ENCODE data around the gene PDLIM5.

Gene PDLIM5

DNA sequence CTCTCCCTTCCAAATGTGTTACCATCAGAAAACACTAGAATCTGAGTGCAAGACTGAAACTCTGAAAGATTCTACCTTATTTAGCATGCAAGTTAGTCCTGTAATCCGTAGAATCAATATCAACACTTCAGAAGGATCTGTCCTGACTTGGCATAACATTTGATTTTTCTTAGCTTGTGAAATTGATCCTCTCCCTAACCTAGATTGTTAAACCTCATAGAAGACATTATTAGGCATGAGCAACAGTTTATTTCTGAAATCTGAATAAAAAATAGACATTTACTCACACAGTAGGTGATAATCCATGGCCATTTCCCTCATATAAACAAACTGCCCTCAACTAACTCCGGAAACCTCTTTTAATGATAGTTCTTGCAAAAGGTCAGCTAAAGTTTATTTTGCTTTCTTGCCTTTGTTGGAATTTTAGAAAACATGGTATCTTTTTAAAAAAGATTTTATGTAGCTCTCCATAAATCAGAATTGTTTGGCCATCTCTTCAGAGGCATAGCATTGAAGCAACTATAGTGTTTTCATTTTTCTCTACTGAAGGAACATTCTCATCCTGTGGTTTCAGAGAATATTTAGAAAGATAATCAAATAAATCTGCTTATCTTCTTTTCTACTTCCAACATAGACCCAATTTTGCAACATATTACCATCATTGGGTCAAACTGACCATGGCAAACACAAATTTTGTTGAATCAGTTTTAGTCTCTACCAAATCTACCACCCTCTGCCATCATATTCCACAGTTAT is 38.5 kb upstream of the PDLIM5 start:
- no peak overlapping the region for H3K4me3 ChIP-seq (ENCODE audit: low read depth, low read length)
- in situ Hi-C loops (cut with HindIII; ENCODE audit: low sequenced_read_pairs), result no loop called here
- TF ChIP-seq, protein P1, sequence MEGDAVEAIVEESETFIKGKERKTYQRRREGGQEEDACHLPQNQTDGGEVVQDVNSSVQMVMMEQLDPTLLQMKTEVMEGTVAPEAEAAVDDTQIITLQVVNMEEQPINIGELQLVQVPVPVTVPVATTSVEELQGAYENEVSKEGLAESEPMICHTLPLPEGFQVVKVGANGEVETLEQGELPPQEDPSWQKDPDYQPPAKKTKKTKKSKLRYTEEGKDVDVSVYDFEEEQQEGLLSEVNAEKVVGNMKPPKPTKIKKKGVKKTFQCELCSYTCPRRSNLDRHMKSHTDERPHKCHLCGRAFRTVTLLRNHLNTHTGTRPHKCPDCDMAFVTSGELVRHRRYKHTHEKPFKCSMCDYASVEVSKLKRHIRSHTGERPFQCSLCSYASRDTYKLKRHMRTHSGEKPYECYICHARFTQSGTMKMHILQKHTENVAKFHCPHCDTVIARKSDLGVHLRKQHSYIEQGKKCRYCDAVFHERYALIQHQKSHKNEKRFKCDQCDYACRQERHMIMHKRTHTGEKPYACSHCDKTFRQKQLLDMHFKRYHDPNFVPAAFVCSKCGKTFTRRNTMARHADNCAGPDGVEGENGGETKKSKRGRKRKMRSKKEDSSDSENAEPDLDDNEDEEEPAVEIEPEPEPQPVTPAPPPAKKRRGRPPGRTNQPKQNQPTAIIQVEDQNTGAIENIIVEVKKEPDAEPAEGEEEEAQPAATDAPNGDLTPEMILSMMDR (IDR thresholded peaks at IDR 0.05; ENCODE audit: low read depth, low read length, missing control alignments), result no peak
- DNase-seq (ENCODE audit: low read depth), result no peak

- H3K4me3 ChIP-seq (ENCODE audit: low read depth, low read length), result no peak overlapping the region
- TF ChIP-seq, protein P1 (IDR thresholded peaks at IDR 0.05; ENCODE audit: low read depth, low read length, missing control alignments), result no peak
- no peak for DNase-seq (ENCODE audit: low read depth)
- in situ Hi-C loops (cut with HindIII; ENCODE audit: low sequenced_read_pairs), result no loop called here
Measured at GRCh38 chr4:94414907-94415306, 36.8 kb upstream of the PDLIM5 start.

DNA sequence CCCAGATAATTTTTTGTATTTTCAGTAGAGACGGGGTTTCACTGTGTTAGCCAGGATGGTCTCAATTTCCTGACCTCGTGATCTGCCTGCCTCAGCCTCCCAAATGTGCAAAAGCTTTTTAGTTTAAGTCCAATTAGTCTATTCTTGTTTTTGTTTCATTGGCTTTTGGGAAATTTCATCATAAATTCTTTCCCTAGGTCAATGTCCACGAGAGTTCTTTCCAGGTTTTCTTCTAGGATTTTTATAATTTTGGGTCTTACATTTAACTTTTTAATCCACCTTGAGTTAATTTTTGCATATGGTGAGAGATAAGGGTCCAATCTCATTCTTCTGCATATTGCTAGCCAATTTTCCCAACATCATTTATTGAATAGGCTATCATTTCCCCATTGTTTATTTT is 36.3 kb upstream of the PDLIM5 start:
- TF ChIP-seq, protein P1 (IDR thresholded peaks at IDR 0.05; ENCODE audit: low read depth, low read length, missing control alignments), result no peak
- in situ Hi-C loops (cut with HindIII; ENCODE audit: low sequenced_read_pairs), result no loop called here
- H3K4me3 ChIP-seq (ENCODE audit: low read depth, low read length), result no peak overlapping the region
- no peak for DNase-seq (ENCODE audit: low read depth)

DNA sequence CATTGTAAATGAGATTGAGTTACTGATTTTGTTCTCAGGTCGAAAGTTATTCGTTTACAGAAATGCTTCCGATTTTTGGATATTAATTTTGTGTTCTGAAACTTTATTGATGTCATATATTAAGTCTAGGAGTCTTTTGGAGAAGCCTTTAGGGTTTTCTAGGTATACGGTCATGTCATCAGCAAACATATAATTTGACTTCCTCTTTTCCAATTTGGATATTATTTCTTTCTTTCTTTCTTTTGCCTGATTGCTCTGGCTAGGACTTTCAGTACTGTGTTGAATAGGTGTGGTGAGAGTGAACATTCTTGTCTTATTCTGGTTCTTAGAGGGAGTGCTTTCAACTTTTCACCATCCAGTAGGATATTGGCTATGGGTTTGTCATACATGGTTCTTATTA is 35.4 kb upstream of the PDLIM5 start:
- in situ Hi-C loops (cut with HindIII; ENCODE audit: low sequenced_read_pairs), result no loop called here
- no peak for DNase-seq (ENCODE audit: low read depth)
- H3K4me3 ChIP-seq (ENCODE audit: low read depth, low read length), result no peak overlapping the region
- TF ChIP-seq, protein P1 (IDR thresholded peaks at IDR 0.05; ENCODE audit: low read depth, low read length, missing control alignments), result no peak

DNA sequence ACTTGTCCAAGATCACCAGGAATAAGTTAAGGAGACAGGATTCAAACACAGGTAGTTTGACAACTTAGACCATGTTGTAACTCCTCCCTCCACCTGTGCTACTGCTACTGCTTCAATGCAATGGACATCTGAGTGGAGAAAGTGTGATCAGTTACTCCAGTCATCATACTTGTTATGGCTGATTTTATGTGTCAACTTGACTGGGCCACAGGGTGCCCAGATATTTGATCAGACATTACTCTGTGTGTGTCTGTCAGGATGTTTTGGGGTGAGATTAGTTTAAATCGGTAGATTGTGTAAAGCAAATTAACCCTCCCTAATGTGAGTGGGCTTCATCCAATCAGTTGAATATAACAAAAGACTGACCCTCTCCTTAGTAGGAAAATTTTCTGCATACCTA is 34.8 kb upstream of the PDLIM5 start:
- TF ChIP-seq, protein P1 (IDR thresholded peaks at IDR 0.05; ENCODE audit: low read depth, low read length, missing control alignments), result no peak
- no peak for DNase-seq (ENCODE audit: low read depth)
- no peak overlapping the region for H3K4me3 ChIP-seq (ENCODE audit: low read depth, low read length)
- in situ Hi-C loops (cut with HindIII; ENCODE audit: low sequenced_read_pairs), result no loop called here

DNA sequence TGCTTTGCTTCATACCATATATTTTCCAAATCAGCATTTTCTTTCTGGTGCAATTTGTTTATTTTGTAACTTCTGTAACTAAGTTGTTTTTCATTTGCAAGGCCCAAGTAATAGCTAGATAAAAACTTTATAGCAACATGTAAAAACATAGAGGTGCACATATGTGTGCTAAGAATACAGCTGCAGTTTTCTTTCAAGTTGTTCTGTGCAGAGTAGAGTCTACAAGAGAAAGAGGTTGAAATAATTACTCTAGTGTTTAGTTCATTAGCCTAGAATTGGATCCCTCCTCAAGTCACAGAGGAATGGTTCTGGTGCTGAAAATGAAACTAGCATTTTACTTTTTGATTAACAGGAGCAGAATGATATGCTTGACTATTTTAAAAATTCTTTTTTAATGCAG is 32.2 kb upstream of the PDLIM5 start:
- TF ChIP-seq, protein P1 (IDR thresholded peaks at IDR 0.05; ENCODE audit: low read depth, low read length, missing control alignments), result no peak
- in situ Hi-C loops (cut with HindIII; ENCODE audit: low sequenced_read_pairs), result no loop called here
- no peak overlapping the region for H3K4me3 ChIP-seq (ENCODE audit: low read depth, low read length)
- no peak for DNase-seq (ENCODE audit: low read depth)
